Thoracic aorta (tissue), 2 donors: ENCODE results near the gene EXOC6. TPM values are rescaled to one million over a fixed set of nuclear protein-coding genes. Genes with fewer than 3 reads are reported as not detected.

Source experiments
- ATAC-seq: fragments of 150-250 bp; one replicate; pipeline ENCODE4 v1.8.0; 2017; ENCODE audit warnings: low read depth; ENCODE audit not compliant: insufficient number of reproducible peaks, low FRiP score
- DNase-seq: peaks from one replicate; pipeline ENCODE4 v3.0.0-alpha.2; 2020; ENCODE audit warnings: low spot score
- H3K27ac ChIP-seq, 2 donors: fragments of 200-600 bp; sonication (generic); 1 replicate in 1 of 2; 2 replicates in 1 of 2; pipeline ENCODE4 v1.5.1; 2016; ENCODE audit warnings: mild to moderate bottlenecking in 2 of 2, moderate library complexity in 2 of 2
- H3K27me3 ChIP-seq: fragments of 200-600 bp; sonication (generic); replicated peaks from 2 replicates; pipeline ENCODE4 v1.6.0; 2016; ENCODE audit warnings: mild to moderate bottlenecking; ENCODE audit not compliant: insufficient read depth
- H3K36me3 ChIP-seq: fragments of 200-600 bp; sonication (generic); one replicate; pipeline ENCODE4 v1.5.1; 2016
- H3K4me1 ChIP-seq, 2 donors: fragments of 200-600 bp; sonication (generic); 1 replicate in 1 of 2; 2 replicates in 1 of 2; pipeline versions ENCODE4 v1.5.1 to v1.6.0; 2016; ENCODE audit warnings: low read depth in 2 of 2, mild to moderate bottlenecking in 1 of 2; ENCODE audit not compliant: control insufficient read depth in 1 of 2
- H3K4me3 ChIP-seq: fragments of 200-600 bp; sonication (generic); 2 replicates; pipeline ENCODE4 v1.5.1; 2016; ENCODE audit warnings: mild to moderate bottlenecking
- H3K9me3 ChIP-seq: fragments of 200-600 bp; sonication (generic); 2 replicates; pipeline ENCODE4 v1.5.1; 2016
- CTCF ChIP-seq: fragments of 200-600 bp; sonication (generic); IDR thresholded peaks from one replicate; pipeline ENCODE4 v1.5.1; 2019; ENCODE audit warnings: antibody characterized with exemption
- total RNA-seq, 2 donors: library from RNA; depleted of rRNA; stranded (reverse); fragments of >200 nt; gene quantifications; one replicate each; pipeline versions ENCODE4 v1.1.0 to v1.2.3, GENCODE V29; 2016

EXOC6 gene
- total RNA-seq, 2 donors from 2014 or later: 13.3 to 16.8 TPM

- ATAC-seq: no peak
- Histone ChIP-seq H3K27me3 (peaks cover 8% of the 10 kb centered on the region), H3K4me1 (peaks cover 25 to 36% of the 10 kb centered on the region in 2 donors), H3K36me3 (no peaks in the 10 kb centered on the region), H3K9me3 (no peaks in the 10 kb centered on the region), H3K4me3 (no peak overlapping the region), H3K27ac (no peak overlapping the region)
- DNase-seq: no peak
- no peak for TF ChIP-seq CTCF
Observed at GRCh38 chr10:93075369-93076221, 227.3 kb downstream of the EXOC6 start.

DNA sequence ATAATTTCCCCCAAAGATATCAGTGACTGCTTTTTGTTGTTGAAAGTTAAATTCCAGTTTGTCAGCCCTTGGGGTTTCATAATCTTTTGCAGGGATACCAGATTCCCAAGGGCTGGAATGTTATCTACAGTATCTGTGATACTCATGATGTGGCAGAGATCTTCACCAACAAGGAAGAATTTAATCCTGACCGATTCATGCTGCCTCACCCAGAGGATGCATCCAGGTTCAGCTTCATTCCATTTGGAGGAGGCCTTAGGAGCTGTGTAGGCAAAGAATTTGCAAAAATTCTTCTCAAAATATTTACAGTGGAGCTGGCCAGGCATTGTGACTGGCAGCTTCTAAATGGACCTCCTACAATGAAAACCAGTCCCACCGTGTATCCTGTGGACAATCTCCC, 228.6 kb downstream of the EXOC6 start:
- Histone ChIP-seq H3K4me1 (peaks cover 25 to 33% of the 10 kb centered on the region in 2 donors), H3K27me3 (peaks cover 8% of the 10 kb centered on the region), H3K4me3 (no peak overlapping the region), H3K27ac (no peak overlapping the region), H3K36me3 (no peaks in the 10 kb centered on the region), H3K9me3 (no peaks in the 10 kb centered on the region)
- DNase-seq: no peak
- ATAC-seq: no peak
- no peak for TF ChIP-seq CTCF

- Histone ChIP-seq H3K4me3 (no peak overlapping the region), H3K36me3 (no peaks in the 10 kb centered on the region), H3K27me3 (peaks cover 3% of the 10 kb centered on the region), H3K9me3 (no peaks in the 10 kb centered on the region), H3K4me1 (peaks cover 19 to 23% of the 10 kb centered on the region in 2 donors), H3K27ac (no peak overlapping the region)
- no peak for DNase-seq
- ATAC-seq: no peak
- no peak for TF ChIP-seq CTCF
Observed at GRCh38 chr10:93077860-93078337, 229.6 kb downstream of the EXOC6 start.

DNA sequence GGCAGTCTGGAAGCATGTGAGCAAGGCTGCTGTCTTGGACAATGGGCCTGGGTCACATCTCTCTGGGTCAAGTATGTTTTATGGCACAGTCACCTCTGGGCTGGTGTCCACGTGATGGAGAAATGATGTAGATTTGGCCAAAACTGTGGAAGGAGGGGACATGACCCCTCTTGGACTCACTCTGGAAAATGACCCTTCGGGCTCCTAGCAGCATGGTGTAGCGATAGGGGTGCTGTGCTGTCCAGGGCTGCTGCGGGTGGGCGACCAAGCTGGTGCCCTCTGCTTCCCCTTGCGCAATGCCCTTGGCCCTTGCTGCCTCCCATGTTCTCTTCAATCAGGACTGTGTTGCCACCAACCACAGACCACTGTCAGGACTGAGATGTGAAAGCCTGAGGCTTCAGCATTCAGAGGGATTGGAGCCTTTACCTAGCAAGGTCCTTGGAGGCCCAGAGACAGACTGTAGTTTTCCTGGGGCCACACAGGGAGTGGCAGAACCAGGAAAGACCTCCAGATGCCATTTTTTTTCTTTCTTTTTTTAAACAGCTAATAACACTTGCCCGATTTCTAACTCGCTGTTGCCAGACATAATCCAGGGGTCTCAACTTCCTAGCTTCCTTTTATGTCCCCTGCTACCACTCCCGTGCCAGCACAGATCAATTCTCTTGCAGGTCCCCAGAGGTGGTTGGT, 231.5 kb downstream of the EXOC6 start:
- no peaks in the 10 kb centered on the region for H3K27me3 ChIP-seq
- peaks cover 3 to 5% of the 10 kb centered on the region in 2 donors for H3K4me1 ChIP-seq
- H3K4me3 ChIP-seq: peak overlapping the region; percentile 23
- TF ChIP-seq CTCF: no peak
- H3K36me3 ChIP-seq: no peaks in the 10 kb centered on the region
- no peak for ATAC-seq
- no peak overlapping the region for H3K27ac ChIP-seq
- H3K9me3 ChIP-seq: no peaks in the 10 kb centered on the region
- DNase-seq: no peak

DNA sequence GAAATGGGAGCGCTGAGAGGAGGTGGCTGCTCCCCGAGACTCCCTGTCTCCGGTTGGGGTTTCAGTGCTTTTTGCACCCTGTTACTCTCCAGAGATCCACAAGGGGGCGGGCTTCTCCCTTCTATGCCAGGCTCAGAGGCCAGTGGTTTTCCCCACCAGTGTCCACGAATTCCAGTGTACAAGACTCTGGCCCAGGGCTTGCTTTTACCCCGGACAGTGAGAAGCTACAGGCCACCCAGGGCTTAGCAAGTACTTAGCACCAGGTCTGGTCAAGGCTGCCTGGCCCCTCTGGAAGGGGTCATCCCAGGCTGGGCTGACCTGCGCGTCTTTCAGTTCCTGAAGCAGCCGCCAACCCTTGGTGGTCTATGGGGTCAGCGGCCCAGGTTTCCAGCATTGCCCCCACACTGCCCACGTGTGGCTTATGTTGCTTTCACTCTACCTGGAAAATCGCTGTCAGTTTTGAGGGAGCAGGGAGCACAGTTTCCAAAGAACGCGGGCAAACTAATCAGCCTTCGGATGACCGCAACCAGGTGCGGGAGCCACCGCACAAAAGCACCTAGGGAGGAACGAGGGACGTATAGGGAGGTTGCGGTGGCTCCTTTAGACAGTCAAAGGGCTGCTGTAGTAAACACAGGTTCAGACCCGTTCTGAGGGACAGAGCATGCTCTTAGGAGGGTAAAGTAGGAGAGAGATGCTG, 232.2 kb downstream of the EXOC6 start:
- H3K27ac ChIP-seq: no peak overlapping the region
- H3K9me3 ChIP-seq: no peaks in the 10 kb centered on the region
- peak; percentile 24 for ATAC-seq
- no peaks in the 10 kb centered on the region for H3K36me3 ChIP-seq
- DNase-seq: peak; percentile 15
- peak overlapping the region; percentile 23 for H3K4me3 ChIP-seq
- H3K27me3 ChIP-seq: no peaks in the 10 kb centered on the region
- peak; percentile 85 for TF ChIP-seq CTCF
- no peaks in the 10 kb centered on the region for H3K4me1 ChIP-seq
